Prostate gland (tissue), 2 donors: ENCODE results near the gene PIMREG. TPM values are rescaled to one million over a fixed set of nuclear protein-coding genes. Genes with fewer than 3 reads are reported as not detected.

Source experiments
- DNase-seq: peaks from one replicate; pipeline ENCODE4 v3.0.0-alpha.2; 2019; ENCODE audit warnings: low spot score
- H3K27ac ChIP-seq, 2 donors: fragments of 200-600 bp; sonication (generic); 2 replicates each; pipeline ENCODE4 v1.5.1; 2017 to 2019
- H3K27me3 ChIP-seq: fragments of 200-600 bp; sonication (generic); replicated peaks from 2 replicates; pipeline ENCODE4 v1.5.1; 2019; ENCODE audit not compliant: insufficient read depth
- H3K36me3 ChIP-seq, 2 donors: fragments of 200-600 bp; sonication (generic); 1 replicate in 1 of 2; 2 replicates in 1 of 2; pipeline versions ENCODE4 v1.5.1 to v1.8.1; 2017 to 2019
- H3K4me1 ChIP-seq: fragments of 200-600 bp; sonication (generic); replicated peaks from 2 replicates; pipeline ENCODE4 v1.5.1; 2019
- H3K4me3 ChIP-seq, 2 donors: fragments of 200-600 bp; sonication (generic); 2 replicates each; pipeline ENCODE4 v1.5.1; 2017 to 2019
- H3K9me3 ChIP-seq: fragments of 200-600 bp; sonication (generic); 2 replicates; pipeline ENCODE4 v1.5.1; 2017
- POLR2A ChIP-seq: fragments of 450-650 bp; IDR thresholded peaks from one replicate; pipeline ENCODE4 v1.6.1; 2016; ENCODE audit warnings: antibody characterized with exemption, mild to moderate bottlenecking
- POLR2AphosphoS5 ChIP-seq: sonication (generic); formaldehyde crosslinking; IDR thresholded peaks from one replicate; pipeline ENCODE4 v1.6.1; 2017; ENCODE audit warnings: antibody characterized with exemption
- WGBS: methylation state at CpG from one replicate; pipeline ENCODE4 v1.1.5; 2018; 5-methylcytosine and 5-hydroxymethylcytosine counted together
- intact Hi-C: fragments of 100-400 bp; cut with DNase I; formaldehyde crosslinking; loops from one replicate; pipeline ENCODE4 v1.14.2; 2022
- total RNA-seq, 2 donors: library from RNA; depleted of rRNA; stranded (reverse); fragments of >200 nt; gene quantifications; one replicate each; pipeline ENCODE4 v1.1.0, GENCODE V29; 2016
- TF ChIP-seq, protein P1 (sequence below), 4 experiments: fragments of 200-600 bp in 2 of 4; fragments of 450-650 bp in 2 of 4; sonication (generic) in 2 of 4; IDR thresholded peaks; 1 replicate in 3 of 4; 2 replicates in 1 of 4; pipeline ENCODE4 v1.5.1; 2016 to 2019; ENCODE audit warnings: antibody characterized with exemption in 4 of 4, mild to moderate bottlenecking in 2 of 4, moderate library complexity in 2 of 4

The PIMREG gene
- total RNA-seq, 2 donors from 2014 or later, result 0.45 to 4.9 TPM

DNA sequence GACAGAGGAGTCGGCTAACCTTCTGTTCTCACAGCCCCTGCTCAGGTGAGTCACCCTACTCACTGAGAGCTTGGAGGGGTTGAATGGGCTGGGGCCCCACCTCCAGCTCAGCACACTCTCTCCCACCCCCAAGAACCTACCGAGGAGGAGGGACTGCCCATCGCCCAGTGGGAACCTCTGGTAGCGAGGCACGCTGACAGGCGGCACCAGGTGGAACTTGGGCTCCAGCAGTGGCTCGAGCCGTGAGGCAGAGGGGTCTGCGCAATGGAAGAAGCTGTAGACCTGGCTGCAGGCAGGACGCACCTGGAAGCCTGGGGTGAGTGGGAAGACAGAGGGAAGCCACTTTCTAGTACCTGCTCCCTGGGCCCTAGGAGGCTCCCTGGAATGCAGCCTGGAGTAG is 28.3 kb downstream of the PIMREG start:
- Histone ChIP-seq H3K36me3 (no peaks in the 10 kb centered on the region), H3K27ac (no peak overlapping the region), H3K9me3 (no peaks in the 10 kb centered on the region), H3K4me3 (no peak overlapping the region), H3K4me1 (no peaks in the 10 kb centered on the region), H3K27me3 (no peaks in the 10 kb centered on the region)
- TF ChIP-seq POLR2AphosphoS5, result no peak
- TF ChIP-seq, protein P1, sequence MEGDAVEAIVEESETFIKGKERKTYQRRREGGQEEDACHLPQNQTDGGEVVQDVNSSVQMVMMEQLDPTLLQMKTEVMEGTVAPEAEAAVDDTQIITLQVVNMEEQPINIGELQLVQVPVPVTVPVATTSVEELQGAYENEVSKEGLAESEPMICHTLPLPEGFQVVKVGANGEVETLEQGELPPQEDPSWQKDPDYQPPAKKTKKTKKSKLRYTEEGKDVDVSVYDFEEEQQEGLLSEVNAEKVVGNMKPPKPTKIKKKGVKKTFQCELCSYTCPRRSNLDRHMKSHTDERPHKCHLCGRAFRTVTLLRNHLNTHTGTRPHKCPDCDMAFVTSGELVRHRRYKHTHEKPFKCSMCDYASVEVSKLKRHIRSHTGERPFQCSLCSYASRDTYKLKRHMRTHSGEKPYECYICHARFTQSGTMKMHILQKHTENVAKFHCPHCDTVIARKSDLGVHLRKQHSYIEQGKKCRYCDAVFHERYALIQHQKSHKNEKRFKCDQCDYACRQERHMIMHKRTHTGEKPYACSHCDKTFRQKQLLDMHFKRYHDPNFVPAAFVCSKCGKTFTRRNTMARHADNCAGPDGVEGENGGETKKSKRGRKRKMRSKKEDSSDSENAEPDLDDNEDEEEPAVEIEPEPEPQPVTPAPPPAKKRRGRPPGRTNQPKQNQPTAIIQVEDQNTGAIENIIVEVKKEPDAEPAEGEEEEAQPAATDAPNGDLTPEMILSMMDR (IDR thresholded peaks at IDR 0.05), result no peak
- no peak for TF ChIP-seq POLR2A
- WGBS, result 86% methylated on average over 10 of the region's 10 CpGs
- intact Hi-C loops, result no loop called here
- no peak for DNase-seq

DNA sequence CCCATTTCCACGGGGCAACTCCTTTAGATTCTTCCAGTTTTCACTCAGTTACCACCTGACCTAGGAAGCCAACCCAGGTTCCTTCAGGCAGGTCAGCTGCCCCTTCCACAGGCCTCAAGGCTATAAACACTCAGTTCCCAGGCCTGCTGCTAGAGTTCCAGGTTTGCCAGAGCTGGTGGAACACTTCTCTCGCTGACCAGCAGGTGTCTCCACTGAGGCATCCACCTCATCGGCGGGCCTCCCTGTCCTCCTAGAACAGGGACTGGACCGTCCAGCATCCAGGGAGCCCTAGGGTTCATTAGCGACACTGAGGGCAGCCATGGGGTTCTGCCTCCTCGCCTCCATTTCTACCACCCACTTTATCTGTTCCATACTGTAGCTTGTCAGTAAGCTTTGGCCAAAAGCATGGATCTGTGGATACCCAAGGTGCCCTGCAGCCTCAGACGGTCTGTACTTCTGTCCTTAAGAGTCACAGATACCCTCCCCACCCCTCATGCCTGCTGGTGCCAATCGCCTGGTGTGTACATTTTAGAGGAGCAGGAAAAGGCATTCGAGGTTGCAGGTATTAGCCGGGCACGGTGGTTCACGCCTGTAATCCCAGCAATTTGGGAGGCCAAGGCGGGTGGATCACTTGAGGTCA is 29.0 kb downstream of the PIMREG start:
- peak; percentile 70 for DNase-seq
- intact Hi-C loops, result no loop called here
- no peaks in the 10 kb centered on the region for H3K9me3 ChIP-seq
- no peaks in the 10 kb centered on the region for H3K27me3 ChIP-seq
- no peak overlapping the region for H3K4me3 ChIP-seq
- TF ChIP-seq, protein P1 (IDR thresholded peaks at IDR 0.05), result peak; percentile 88 to 95 (median 92)
- TF ChIP-seq POLR2A (no peak), POLR2AphosphoS5 (peak; percentile 66)
- H3K27ac ChIP-seq, result no peak overlapping the region
- no peaks in the 10 kb centered on the region for H3K4me1 ChIP-seq
- H3K36me3 ChIP-seq, result no peaks in the 10 kb centered on the region
- 48% methylated on average over 14 of the region's 14 CpGs for WGBS

DNA sequence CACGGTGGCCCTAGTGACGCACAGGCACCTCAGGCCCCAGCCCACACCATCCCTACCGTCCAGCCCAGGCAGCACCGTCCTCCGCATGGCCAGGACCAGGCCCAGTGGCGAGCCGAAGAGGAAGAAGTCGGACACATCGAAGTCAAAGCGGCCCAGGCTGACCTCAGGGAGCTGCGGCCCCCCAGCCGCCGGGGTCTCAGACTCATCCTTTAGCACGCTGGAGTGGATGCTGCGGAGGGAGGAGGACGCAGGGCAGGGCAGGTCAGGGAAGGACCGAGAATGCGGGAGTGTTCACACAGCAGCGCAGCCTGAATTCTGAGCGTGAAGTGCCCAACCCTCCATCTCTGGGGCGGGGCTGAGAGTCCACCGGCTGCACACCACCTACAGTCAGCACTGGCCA is 30.1 kb downstream of the PIMREG start:
- no peaks in the 10 kb centered on the region for H3K36me3 ChIP-seq
- intact Hi-C loops, result no loop called here
- TF ChIP-seq POLR2AphosphoS5, result no peak
- TF ChIP-seq, protein P1 (IDR thresholded peaks at IDR 0.05), result no peak
- no peak for TF ChIP-seq POLR2A

GRCh38 chr17:6474906-6475305 is 30.7 kb downstream of the PIMREG start:
- DNase-seq, result no peak
- no peaks in the 10 kb centered on the region for H3K27me3 ChIP-seq
- intact Hi-C loops, result no loop called here
- no peaks in the 10 kb centered on the region for H3K4me1 ChIP-seq
- WGBS, result 42% methylated on average over 7 of the region's 7 CpGs
- H3K4me3 ChIP-seq, result no peak overlapping the region
- no peaks in the 10 kb centered on the region for H3K36me3 ChIP-seq
- TF ChIP-seq POLR2A (no peak), POLR2AphosphoS5 (no peak)
- TF ChIP-seq, protein P1 (IDR thresholded peaks at IDR 0.05), result no peak
- H3K9me3 ChIP-seq, result no peaks in the 10 kb centered on the region
- no peak overlapping the region for H3K27ac ChIP-seq

More for the DNA sequence above, 30.1 kb downstream of the PIMREG start:
- no peak for DNase-seq
- Histone ChIP-seq H3K4me1 (no peaks in the 10 kb centered on the region), H3K27ac (no peak overlapping the region), H3K4me3 (no peak overlapping the region), H3K27me3 (no peaks in the 10 kb centered on the region), H3K9me3 (no peaks in the 10 kb centered on the region)
- WGBS, result 86% methylated on average over 22 of the region's 22 CpGs

- H3K27me3 ChIP-seq, result no peaks in the 10 kb centered on the region
- no peak overlapping the region for H3K27ac ChIP-seq
- no peak for DNase-seq
- WGBS, result 58% methylated on average over 4 of the region's 4 CpGs
- H3K4me1 ChIP-seq, result no peaks in the 10 kb centered on the region
- no peaks in the 10 kb centered on the region for H3K9me3 ChIP-seq
- H3K4me3 ChIP-seq, result no peak overlapping the region
- no peaks in the 10 kb centered on the region for H3K36me3 ChIP-seq
- intact Hi-C loops, result no loop called here
- TF ChIP-seq, protein P1 (IDR thresholded peaks at IDR 0.05), result no peak
- TF ChIP-seq POLR2A, result no peak
- no peak for TF ChIP-seq POLR2AphosphoS5
Measured at GRCh38 chr17:6475411-6475810, 31.2 kb downstream of the PIMREG start.
